Stimulated activated CD4-positive, alpha-beta T cell treated with anti-CD3 and anti-CD28 coated beads, TNF-alpha, amount 100 ng/mL, for 1 hour (primary cell): ENCODE data around the gene EPHA8.

Source experiments
- DNase-seq, 3 donors: peaks; one replicate each; pipeline ENCODE4 v3.0.0-alpha.2; 2020; ENCODE audit warnings: low read depth in 3 of 3, low spot score in 1 of 3

The EPHA8 gene

GRCh38 chr1:22535399-22535798 is 27.9 kb upstream of the EPHA8 start:
- no peak for DNase-seq

GRCh38 chr1:22536506-22536905 is 26.8 kb upstream of the EPHA8 start:
- no peak for DNase-seq

- DNase-seq, result no peak
Measured at GRCh38 chr1:22537441-22538139, 25.7 kb upstream of the EPHA8 start.

- no peak for DNase-seq
Measured at GRCh38 chr1:22539510-22540118, 23.7 kb upstream of the EPHA8 start.

- no peak for DNase-seq
Measured at GRCh38 chr1:22540337-22540736, 23.0 kb upstream of the EPHA8 start.

GRCh38 chr1:22542886-22543285 is 20.4 kb upstream of the EPHA8 start:
- no peak for DNase-seq

- no peak for DNase-seq
Measured at GRCh38 chr1:22543679-22544078, 19.6 kb upstream of the EPHA8 start.

GRCh38 chr1:22544606-22545005 is 18.7 kb upstream of the EPHA8 start:
- no peak for DNase-seq

- DNase-seq, result no peak
Measured at GRCh38 chr1:22545141-22545540, 18.1 kb upstream of the EPHA8 start.

- no peak for DNase-seq
Measured at GRCh38 chr1:22547186-22547817, 16.0 kb upstream of the EPHA8 start.

GRCh38 chr1:22547818-22548462 is 15.3 kb upstream of the EPHA8 start:
- no peak for DNase-seq

GRCh38 chr1:22550021-22550420 is 13.3 kb upstream of the EPHA8 start:
- DNase-seq, result no peak

- no peak for DNase-seq
Measured at GRCh38 chr1:22551591-22551990, 11.7 kb upstream of the EPHA8 start.

- no peak for DNase-seq
Measured at GRCh38 chr1:22552021-22552420, 11.3 kb upstream of the EPHA8 start.

- DNase-seq, result no peak
Measured at GRCh38 chr1:22553104-22553880, 10.0 kb upstream of the EPHA8 start.

GRCh38 chr1:22553991-22554522 is 9.2 kb upstream of the EPHA8 start:
- no peak for DNase-seq

- no peak for DNase-seq
Measured at GRCh38 chr1:22555371-22555656, 8.0 kb upstream of the EPHA8 start.

- no peak for DNase-seq
Measured at GRCh38 chr1:22556391-22557104, 6.7 kb upstream of the EPHA8 start.

GRCh38 chr1:22557341-22557950 is 5.8 kb upstream of the EPHA8 start:
- no peak for DNase-seq
